ENCODE measurements around the gene UBTF.

The UBTF gene

GRCh38 chr17:44178133-44178532, 41.3 kb downstream of the UBTF start:
- TF ChIP-seq CTCF (IDR thresholded peaks at IDR 0.05; ENCODE audit: control insufficient read depth, insufficient read depth, low read depth, low read length, missing control alignments) = no peak
- no peak for DNase-seq (ENCODE audit: low read depth)
- H3K4me3 ChIP-seq (ENCODE audit: control insufficient read depth, low read depth, low read length) = no peak overlapping the region

- H3K4me3 ChIP-seq (ENCODE audit: control insufficient read depth, low read depth, low read length) = no peak overlapping the region
- DNase-seq (ENCODE audit: low read depth) = no peak
- TF ChIP-seq CTCF (IDR thresholded peaks at IDR 0.05; ENCODE audit: control insufficient read depth, insufficient read depth, low read depth, low read length, missing control alignments) = no peak
Observed at GRCh38 chr17:44177640-44178039, 41.8 kb downstream of the UBTF start.

GRCh38 chr17:44176671-44177501, 42.6 kb downstream of the UBTF start:
- H3K4me3 ChIP-seq (ENCODE audit: control insufficient read depth, low read depth, low read length) = no peak overlapping the region
- no peak for DNase-seq (ENCODE audit: low read depth)
- no peak for TF ChIP-seq CTCF (IDR thresholded peaks at IDR 0.05; ENCODE audit: control insufficient read depth, insufficient read depth, low read depth, low read length, missing control alignments)

- no peak for DNase-seq (ENCODE audit: low read depth)
- H3K4me3 ChIP-seq (ENCODE audit: control insufficient read depth, low read depth, low read length) = no peak overlapping the region
- TF ChIP-seq CTCF (IDR thresholded peaks at IDR 0.05; ENCODE audit: control insufficient read depth, insufficient read depth, low read depth, low read length, missing control alignments) = no peak
Observed at GRCh38 chr17:44176257-44176656, 43.2 kb downstream of the UBTF start.

GRCh38 chr17:44174427-44174826, 45.0 kb downstream of the UBTF start:
- TF ChIP-seq CTCF (IDR thresholded peaks at IDR 0.05; ENCODE audit: control insufficient read depth, insufficient read depth, low read depth, low read length, missing control alignments) = no peak
- DNase-seq (ENCODE audit: low read depth) = no peak
- no peak overlapping the region for H3K4me3 ChIP-seq (ENCODE audit: control insufficient read depth, low read depth, low read length)

- DNase-seq (ENCODE audit: low read depth) = no peak
- H3K4me3 ChIP-seq (ENCODE audit: control insufficient read depth, low read depth, low read length) = no peak overlapping the region
- TF ChIP-seq CTCF (IDR thresholded peaks at IDR 0.05; ENCODE audit: control insufficient read depth, insufficient read depth, low read depth, low read length, missing control alignments) = no peak
Observed at GRCh38 chr17:44171931-44172455, 47.5 kb downstream of the UBTF start.

Data from AG09309 (cell line).